ENCODE results near the gene C4orf50.
A peak's percentile ranks its signal among the peaks of the same experiment; 100 is the strongest.

Gene C4orf50

GRCh38 chr4:5891563-5892322, 126.5 kb downstream of the C4orf50 start:
- Histone ChIP-seq H3K4me3 (no peak overlapping the region), H3K27me3 (peaks cover 0 to 91% of the 10 kb centered on the region in 2 donors)

GRCh38 chr4:5890063-5890727, 128.0 kb downstream of the C4orf50 start:
- Histone ChIP-seq H3K36me3 (no peaks in the 10 kb centered on the region), H3K27ac (no peak overlapping the region), H3K27me3 (peaks cover 0 to 94% of the 10 kb centered on the region in 2 donors), H3K4me1 (peaks cover 0 to 42% (median 23%) of the 10 kb centered on the region in 4 donors), H3K9me3 (no peaks in the 10 kb centered on the region), H3K4me3 (no peak overlapping the region)
- intact Hi-C loops (cut with DNase I; ENCODE audit: low total_unique reads): no loop called here
- no peak for TF ChIP-seq CTCF (IDR thresholded peaks at IDR 0.05)
- DNase-seq: no peak

More at GRCh38 chr4:5891563-5892322, 126.5 kb downstream of the C4orf50 start:
- no peak for DNase-seq
- H3K36me3 ChIP-seq: no peaks in the 10 kb centered on the region
- H3K9me3 ChIP-seq: peaks cover 0 to under 1% (median 0%) of the 10 kb centered on the region in 3 donors
- no peak overlapping the region for H3K27ac ChIP-seq
- TF ChIP-seq CTCF (IDR thresholded peaks at IDR 0.05): no peak
- peaks cover 0 to 42% (median 23%) of the 10 kb centered on the region in 4 donors for H3K4me1 ChIP-seq
- intact Hi-C loops (cut with DNase I; ENCODE audit: low total_unique reads): no loop called here

- H3K27me3 ChIP-seq: peaks cover 0 to 89% of the 10 kb centered on the region in 2 donors
- H3K4me3 ChIP-seq: no peak overlapping the region
- DNase-seq: no peak
- peaks cover 0 to 42% (median 23%) of the 10 kb centered on the region in 4 donors for H3K4me1 ChIP-seq
- TF ChIP-seq CTCF (IDR thresholded peaks at IDR 0.05): no peak
- intact Hi-C loops (cut with DNase I; ENCODE audit: low total_unique reads): no loop called here
- H3K27ac ChIP-seq: no peak overlapping the region
- no peaks in the 10 kb centered on the region for H3K9me3 ChIP-seq
- H3K36me3 ChIP-seq: no peaks in the 10 kb centered on the region
These were observed 129.1 kb downstream of the C4orf50 start for GRCh38 chr4:5889002-5889696.

DNA sequence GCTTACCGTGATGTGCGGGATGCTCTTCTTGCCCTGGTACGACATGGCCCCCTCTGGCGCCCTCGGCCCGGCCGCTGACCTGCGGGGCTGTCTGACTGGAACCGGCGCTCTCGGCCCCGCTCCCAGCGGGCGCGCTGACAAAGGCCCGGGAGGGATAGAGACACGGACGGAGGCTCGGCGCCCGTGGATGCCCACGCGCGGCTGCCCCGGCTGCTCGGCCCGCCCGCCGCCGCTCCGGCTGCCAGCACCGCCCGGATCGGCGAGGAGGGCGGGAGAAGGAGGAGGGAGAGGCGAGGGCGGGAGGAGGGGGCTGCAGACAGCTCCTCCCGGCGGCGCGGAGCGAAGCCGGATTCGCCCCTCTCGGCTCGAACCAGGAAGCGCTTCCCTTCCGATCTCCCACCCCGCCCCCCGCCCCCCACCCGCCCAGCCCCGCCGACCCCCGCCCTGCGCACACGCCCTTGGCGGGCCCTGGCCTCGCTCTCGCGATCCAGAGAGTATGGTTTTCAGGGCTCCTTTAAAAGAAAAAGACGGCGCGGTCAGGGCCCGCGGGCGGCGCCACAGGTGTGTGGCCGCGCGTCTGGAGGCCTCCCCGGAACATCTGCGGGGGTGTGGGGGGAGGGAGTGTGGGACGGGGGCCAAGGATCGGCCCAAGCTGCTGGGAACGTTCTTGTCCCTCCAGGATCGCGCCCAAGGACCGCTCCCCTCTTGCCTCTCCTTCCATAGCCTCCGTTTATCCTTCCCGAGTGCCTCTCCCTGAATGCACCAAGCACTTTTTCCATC, 129.8 kb downstream of the C4orf50 start:
- Histone ChIP-seq H3K4me1 (peaks cover 0 to 42% (median 23%) of the 10 kb centered on the region in 4 donors), H3K4me3 (peak overlapping the region; percentile 9 to 48)

More for the DNA sequence above, 129.8 kb downstream of the C4orf50 start:
- Histone ChIP-seq H3K36me3 (no peaks in the 10 kb centered on the region), H3K27me3 (peaks cover 0 to 81% of the 10 kb centered on the region in 2 donors), H3K9me3 (no peaks in the 10 kb centered on the region), H3K27ac (no peak overlapping the region)
- DNase-seq: no peak
- intact Hi-C loops (cut with DNase I; ENCODE audit: low total_unique reads): no loop called here
- no peak for TF ChIP-seq CTCF (IDR thresholded peaks at IDR 0.05)
